A549 treated with Mapracorat at 1 μM for 4 hours (cell line): ENCODE results near the gene OGFOD2. TPM values are rescaled to one million over a fixed set of nuclear protein-coding genes. Genes with fewer than 3 reads are reported as not detected.

Source experiments
- total RNA-seq: library from RNA; stranded (reverse); fragments of 200-300 nt; extraction: Qiagen RNA extraction; gene quantifications from 5 replicates; pipeline ENCODE4 v1.2.3, GENCODE V29; 2022

Gene OGFOD2
- 11.0 to 19.9 TPM (median 19.4 TPM) in 5 replicates for total RNA-seq

GRCh38 chr12:122974892-122975789, at the start of gene OGFOD2:
Gene OGFOD2 (plus strand): TSS chr12:122975244. CDS start chr12:122975252, 8 bp downstream.

GRCh38 chr12:122965851-122966742, 8.9 kb upstream of the OGFOD2 start, which contains the start of gene ABCB9:
Gene ABCB9 (minus strand): TSS chr12:122966463. CDS start chr12:122960235, 6,228 bp downstream.

DNA sequence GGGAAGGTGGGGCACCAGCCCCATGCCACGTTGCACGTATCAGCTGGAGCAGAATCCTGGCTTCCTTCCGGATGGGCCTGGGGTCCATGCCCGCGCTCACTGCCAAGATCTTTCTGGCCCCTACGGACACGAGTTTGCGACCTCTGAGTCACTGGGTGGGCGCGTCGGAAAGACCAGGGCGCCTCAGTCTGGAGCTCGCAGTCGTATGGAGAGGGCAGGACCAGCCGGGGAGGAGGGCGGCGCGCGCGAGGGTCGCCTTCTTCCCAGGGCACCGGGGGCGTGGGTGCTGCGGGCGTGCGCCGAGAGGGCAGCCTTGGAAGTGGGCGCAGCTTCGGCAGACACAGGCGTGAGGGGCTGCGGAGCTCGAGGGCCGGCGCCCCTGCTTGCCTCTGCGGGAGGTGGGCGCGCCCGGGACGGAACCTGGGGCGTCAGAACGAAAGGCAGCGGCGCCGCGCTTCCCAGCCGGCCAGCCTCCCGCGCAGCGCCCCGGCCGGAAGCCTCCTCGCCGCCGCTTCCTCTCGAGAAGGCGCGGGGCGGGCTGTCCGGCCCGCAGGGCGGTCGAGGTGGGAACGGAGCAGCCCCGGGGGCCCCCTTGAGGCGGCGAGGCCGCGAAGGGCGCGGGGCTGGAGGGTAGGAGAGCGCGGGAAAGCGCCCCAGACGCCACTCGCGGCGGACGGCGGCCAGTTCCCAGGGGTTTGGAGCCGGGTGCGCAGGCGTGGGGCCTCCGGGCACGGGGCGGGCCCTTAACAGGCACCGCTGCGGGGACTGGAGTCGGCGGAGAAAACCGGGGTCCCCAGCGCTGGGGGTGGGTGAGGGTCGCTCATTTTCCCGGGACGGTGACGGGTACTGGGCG, 5.4 kb downstream of the OGFOD2 start, which contains the start of gene ARL6IP4:
TSS of gene ARL6IP4 (plus strand) at position 499 of the 853 bp plus-strand sequence. CDS start 459 bp downstream, outside the sequence.

Other genes starting within 250 kb of the OGFOD2 start
- 0.02 to 0.06 TPM (median 0.05 TPM) in 3 of 5 replicates, not detected in the others for gene HCAR1, start 244.4 kb upstream of the OGFOD2 start, total RNA-seq
- gene DENR, start 222.4 kb upstream of the OGFOD2 start, total RNA-seq, result 50.2 to 58.0 TPM (median 54.6 TPM) in 5 replicates
- gene CCDC62, start 200.7 kb upstream of the OGFOD2 start, total RNA-seq, result 0.06 to 0.07 TPM in 2 of 5 replicates, not detected in the others
- gene HIP1R, start 139.8 kb upstream of the OGFOD2 start, total RNA-seq, result 20.7 to 28.2 TPM (median 26.3 TPM) in 5 replicates
- gene VPS37B, start 79.1 kb upstream of the OGFOD2 start, total RNA-seq, result 26.6 to 31.8 TPM (median 29.3 TPM) in 5 replicates
- gene ABCB9, start 8.8 kb upstream of the OGFOD2 start, total RNA-seq, result 10.2 to 12.8 TPM (median 11.7 TPM) in 5 replicates
- 207 to 258 TPM (median 250 TPM) in 5 replicates for gene ARL6IP4, start 5.4 kb downstream of the OGFOD2 start, total RNA-seq
- 12.1 to 22.3 TPM (median 18.8 TPM) in 5 replicates for gene PITPNM2, start 175.8 kb downstream of the OGFOD2 start, total RNA-seq